HepG2 (cell line): ENCODE data around the gene SUOX. TPM values are rescaled to one million over a fixed set of nuclear protein-coding genes. Genes with fewer than 3 reads are reported as not detected.

ENCODE experiments used
- ATAC-seq: fragments of 200-7000 bp; cut with Tn5 transposase; 3 replicates; pipeline ENCODE4 v1.9.1; 2020; ENCODE audit warnings: mild to moderate bottlenecking, moderate library complexity
- BruUV-seq: library from RNA; stranded (reverse); fragments of 400-500 nt; replicated peaks from 2 replicates; lab custom pipeline; 2021; lab: Mats Ljungman, UMichigan
- CTCF ChIA-PET: fragments of 300-600 bp; formaldehyde crosslinking; extraction: SDS; loops from one replicate; lab custom pipeline; 2021; ENCODE audit warnings: low total read pairs, inconsistent platforms, low intra/inter-chr PET ratio; lab: Yijun Ruan, JAX
- POLR2A ChIA-PET: fragments of 350-600 bp; sonication (Branson Sonifier 250); formaldehyde crosslinking; loops from one replicate; lab custom pipeline; 2020; ENCODE audit warnings: antibody characterized with exemption, inconsistent platforms; lab: Yijun Ruan, JAX
- DNase-seq: peaks from one replicate; pipeline ENCODE4 v3.0.0-alpha.2; 2015; ENCODE audit warnings: low spot score
- FAIRE-seq: peaks from 3 replicates; lab custom pipeline; 2011; peaks lifted over from hg19 to GRCh38; lab: Jason Lieb, UNC
- H2AFZ ChIP-seq: one replicate; pipeline ENCODE4 v1.6.1; 2011; ENCODE audit warnings: low read length, inconsistent platforms
- H3K27ac ChIP-seq: fragments of 300-600 bp; 3 replicates; pipeline ENCODE4 v1.8.0; 2011; ENCODE audit warnings: mixed run types, mild to moderate bottlenecking, mixed read lengths, low read length, inconsistent platforms; ENCODE audit not compliant: insufficient read depth; ENCODE audit errors: extremely low read length
- H3K27me3 ChIP-seq, 2 experiments: fragments of 200-600 bp in 1 of 2; 2 replicates in 1 of 2; 3 replicates in 1 of 2; pipeline versions ENCODE4 v1.6.0 to v1.8.0; 2011; ENCODE audit warnings: low read length in 2 of 2, mild to moderate bottlenecking in 2 of 2, moderate library complexity in 2 of 2, inconsistent platforms in 1 of 2; ENCODE audit not compliant: insufficient read depth in 2 of 2, control insufficient read depth in 1 of 2
- H3K36me3 ChIP-seq, 2 experiments: fragments of 200-600 bp in 1 of 2; replicated peaks in 1 of 2; 2 replicates in 1 of 2; 3 replicates in 1 of 2; pipeline versions ENCODE4 v1.5.1 to v1.8.0; 2011; ENCODE audit warnings: low read length in 2 of 2, inconsistent platforms in 1 of 2; ENCODE audit not compliant: insufficient read depth in 2 of 2, control insufficient read depth in 1 of 2
- H3K4me1 ChIP-seq: 2 replicates; pipeline ENCODE4 v1.5.1; 2012; ENCODE audit warnings: low read length, inconsistent platforms; ENCODE audit not compliant: insufficient read depth
- H3K4me2 ChIP-seq: 2 replicates; pipeline ENCODE4 v1.6.0; 2011; ENCODE audit warnings: low read depth, low read length, inconsistent platforms
- H3K4me3 ChIP-seq, 3 experiments: fragments of 200-600 bp in 1 of 3; sonication (generic), shearing (Covaris generic) in 1 of 3; replicated peaks in 1 of 3; 2 replicates each; pipeline ENCODE4 v1.5.1; 2011 to 2016; ENCODE audit warnings: low read length in 3 of 3, inconsistent platforms in 2 of 3, low read depth in 2 of 3, mild to moderate bottlenecking in 2 of 3, control low read depth in 1 of 3, mixed read lengths in 1 of 3; ENCODE audit not compliant: insufficient read depth in 1 of 3
- H3K79me2 ChIP-seq: one replicate; pipeline ENCODE4 v1.6.1; 2011; ENCODE audit warnings: low read length, inconsistent platforms; ENCODE audit not compliant: insufficient read depth
- H3K9ac ChIP-seq: 2 replicates; pipeline ENCODE4 v1.6.0; 2011; ENCODE audit warnings: mild to moderate bottlenecking, low read depth, low read length, inconsistent platforms; ENCODE audit not compliant: insufficient read depth
- H3K9me3 ChIP-seq: 2 replicates; pipeline ENCODE4 v1.5.1; 2012; ENCODE audit warnings: mild to moderate bottlenecking, low read length
- H4K20me1 ChIP-seq: 2 replicates; pipeline ENCODE4 v1.6.0; 2011; ENCODE audit warnings: inconsistent platforms, mild to moderate bottlenecking, low read length, moderate library complexity; ENCODE audit not compliant: insufficient read depth
- ARNT ChIP-seq: fragments of 450-650 bp; IDR thresholded peaks from 2 replicates; pipeline ENCODE4 v1.6.1; 2017
- CBX1 ChIP-seq: IDR thresholded peaks from one replicate; pipeline ENCODE4 v1.6.1; 2016; ENCODE audit warnings: antibody characterized with exemption, low read depth
- FOXP1 ChIP-seq, 2 experiments: fragments of 450-650 bp in 1 of 2; IDR thresholded peaks; 2 replicates each; pipeline ENCODE4 v1.6.1; 2017 to 2018; ENCODE audit warnings: antibody characterized with exemption in 1 of 2
- NKX3-1 ChIP-seq: sonication (generic); formaldehyde crosslinking; IDR thresholded peaks from 2 replicates; pipeline ENCODE4 v1.5.0; 2020; ENCODE audit warnings: missing genetic modification reagents
- PAX8 ChIP-seq: sonication (generic); formaldehyde crosslinking; IDR thresholded peaks from 2 replicates; pipeline ENCODE4 v1.8.0; 2022; ENCODE audit warnings: mild to moderate bottlenecking, missing genetic modification reagents, borderline replicate concordance
- POLR2AphosphoS5 ChIP-seq: IDR thresholded peaks from 2 replicates; pipeline ENCODE4 v1.6.1; 2012; ENCODE audit warnings: low read depth, low read length
- ZNF329 ChIP-seq: sonication (generic); formaldehyde crosslinking; IDR thresholded peaks from 2 replicates; pipeline ENCODE4 v1.9.0; 2021; ENCODE audit warnings: low read depth, mild to moderate bottlenecking, missing genetic modification reagents
- ZNF629 ChIP-seq: sonication (generic); formaldehyde crosslinking; conservative IDR thresholded peaks from 2 replicates; pipeline ENCODE4 v1.5.0; 2020; ENCODE audit warnings: missing genetic modification reagents
- WGBS: methylation state at CpG from one replicate; pipeline ENCODE4 v1.1.6; 2017; ENCODE audit warnings: low lambda C conversion rate; 5-methylcytosine and 5-hydroxymethylcytosine counted together
- in situ Hi-C: cut with HindIII; loops from 2 replicates; pipeline ENCODE4 v1.10.0; 2017; ENCODE audit warnings: low pct_unique_long_range_greater_than_20kb; ENCODE audit not compliant: extremely low pct_ligation_motif_present
- intact Hi-C: fragments of 100-400 bp; cut with micrococcal nuclease; formaldehyde crosslinking; loops from one replicate; pipeline ENCODE4 v1.10.0; 2022; ENCODE audit not compliant: unreplicated experiment
- polyA plus RNA-seq, 8 experiments: library from polyadenylated mRNA; depleted of rRNA in 3 of 8; stranded (reverse) in 7 of 8; unstranded in 1 of 8; fragments of >200 nt; fragmentation: Illumina TruSeq in 4 of 8; extraction: Trizol in 4 of 8; gene quantifications; 2 replicates each; pipeline versions ENCODE4 v1.2.1 to v1.2.3, GENCODE V29; 2011 to 2016; ENCODE audit warnings: low read depth in 4 of 8, missing spikeins in 1 of 8, mixed read lengths in 1 of 8; ENCODE audit not compliant: insufficient read depth in 1 of 8
- total RNA-seq, 5 experiments: library from RNA; depleted of rRNA; stranded (reverse); fragments of >200 nt; fragmentation: Illumina TruSeq; extraction: Trizol; gene quantifications; 2 replicates each; pipeline ENCODE4 v1.2.3, GENCODE V29; 2016; ENCODE audit warnings: low read depth in 1 of 5
- TF ChIP-seq, protein P1 (sequence below): sonication (generic); formaldehyde crosslinking; IDR thresholded peaks from 2 replicates; pipeline ENCODE4 v1.4.0; 2020; ENCODE audit warnings: mild to moderate bottlenecking, missing genetic modification reagents
- TF ChIP-seq, protein P2 (sequence below): IDR thresholded peaks from 2 replicates; pipeline ENCODE4 v1.6.1; 2016; ENCODE audit warnings: missing biosample characterization, missing genetic modification reagents, low read depth
- TF ChIP-seq, protein P3 (sequence below): sonication (generic); formaldehyde crosslinking; IDR thresholded peaks from 2 replicates; pipeline ENCODE4 v1.4.0; 2020; ENCODE audit warnings: missing genetic modification reagents

SUOX gene
- total and polyA plus RNA-seq, 2 of the 13 experiments (the other 11 are each of a cell fraction or from before 2014, with no cell fraction given), result 23.9 to 25.9 TPM

DNA sequence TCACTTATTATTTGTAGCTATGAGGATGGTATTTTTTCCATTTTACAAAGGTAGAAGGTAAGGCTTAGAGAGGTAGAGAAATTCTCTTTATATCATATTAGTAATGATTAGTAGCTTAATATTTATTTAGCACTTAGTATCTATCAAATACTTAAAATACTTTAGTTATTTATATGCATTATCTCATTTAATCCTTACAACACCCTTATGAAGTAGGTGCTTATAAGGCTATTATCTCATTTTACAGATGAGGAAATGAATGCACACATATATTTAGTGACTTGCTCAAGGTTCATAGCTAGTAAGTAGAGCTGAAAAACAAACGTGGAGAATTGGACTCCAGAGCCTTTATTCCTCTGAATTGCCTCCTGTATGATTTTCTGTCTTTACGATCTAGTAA lies 12.2 kb upstream of the SUOX start:
- WGBS, result 72% methylated on average over 2 of the region's 2 CpGs
- no peaks in the 10 kb centered on the region for H4K20me1 ChIP-seq

More for the DNA sequence above, 12.2 kb upstream of the SUOX start:
- in situ Hi-C loops (no loop called here), intact Hi-C loops (no loop called here)
- TF ChIP-seq ZNF329 (CRISPR knock-in tag) (no peak), PAX8 (CRISPR knock-in tag) (no peak), ARNT (no peak), POLR2AphosphoS5 (no peak), CBX1 (no peak), NKX3-1 (CRISPR knock-in tag) (no peak), ZNF629 (CRISPR knock-in tag) (no peak), FOXP1 (IDR thresholded peaks at IDR 0.05) (no peak), FOXP1 (CRISPR knock-in tag; IDR thresholded peaks at IDR 0.05) (no peak)
- TF ChIP-seq, protein P1, sequence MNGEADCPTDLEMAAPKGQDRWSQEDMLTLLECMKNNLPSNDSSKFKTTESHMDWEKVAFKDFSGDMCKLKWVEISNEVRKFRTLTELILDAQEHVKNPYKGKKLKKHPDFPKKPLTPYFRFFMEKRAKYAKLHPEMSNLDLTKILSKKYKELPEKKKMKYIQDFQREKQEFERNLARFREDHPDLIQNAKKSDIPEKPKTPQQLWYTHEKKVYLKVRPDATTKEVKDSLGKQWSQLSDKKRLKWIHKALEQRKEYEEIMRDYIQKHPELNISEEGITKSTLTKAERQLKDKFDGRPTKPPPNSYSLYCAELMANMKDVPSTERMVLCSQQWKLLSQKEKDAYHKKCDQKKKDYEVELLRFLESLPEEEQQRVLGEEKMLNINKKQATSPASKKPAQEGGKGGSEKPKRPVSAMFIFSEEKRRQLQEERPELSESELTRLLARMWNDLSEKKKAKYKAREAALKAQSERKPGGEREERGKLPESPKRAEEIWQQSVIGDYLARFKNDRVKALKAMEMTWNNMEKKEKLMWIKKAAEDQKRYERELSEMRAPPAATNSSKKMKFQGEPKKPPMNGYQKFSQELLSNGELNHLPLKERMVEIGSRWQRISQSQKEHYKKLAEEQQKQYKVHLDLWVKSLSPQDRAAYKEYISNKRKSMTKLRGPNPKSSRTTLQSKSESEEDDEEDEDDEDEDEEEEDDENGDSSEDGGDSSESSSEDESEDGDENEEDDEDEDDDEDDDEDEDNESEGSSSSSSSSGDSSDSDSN (CRISPR knock-in tag), result no peak
- TF ChIP-seq, protein P2, sequence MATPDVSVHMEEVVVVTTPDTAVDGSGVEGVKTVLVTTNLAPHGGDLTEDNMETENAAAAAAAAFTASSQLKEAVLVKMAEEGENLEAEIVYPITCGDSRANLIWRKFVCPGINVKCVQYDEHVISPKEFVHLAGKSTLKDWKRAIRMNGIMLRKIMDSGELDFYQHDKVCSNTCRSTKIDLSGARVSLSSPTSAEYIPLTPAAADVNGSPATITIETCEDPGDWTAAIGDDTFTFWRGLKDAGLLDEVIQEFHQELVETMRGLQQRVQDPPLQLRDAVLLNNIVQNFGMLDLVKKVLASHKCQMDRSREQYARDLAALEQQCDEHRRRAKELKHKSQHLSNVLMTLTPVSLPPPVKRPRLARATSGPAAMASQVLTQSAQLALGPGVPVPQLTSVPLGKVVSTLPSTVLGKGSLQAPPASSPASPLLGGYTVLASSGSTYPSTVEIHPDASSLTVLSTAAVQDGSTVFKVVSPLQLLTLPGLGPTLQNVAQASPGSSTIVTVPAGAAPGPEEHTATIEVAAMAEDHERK (CRISPR knock-in tag), result no peak
- TF ChIP-seq, protein P3, sequence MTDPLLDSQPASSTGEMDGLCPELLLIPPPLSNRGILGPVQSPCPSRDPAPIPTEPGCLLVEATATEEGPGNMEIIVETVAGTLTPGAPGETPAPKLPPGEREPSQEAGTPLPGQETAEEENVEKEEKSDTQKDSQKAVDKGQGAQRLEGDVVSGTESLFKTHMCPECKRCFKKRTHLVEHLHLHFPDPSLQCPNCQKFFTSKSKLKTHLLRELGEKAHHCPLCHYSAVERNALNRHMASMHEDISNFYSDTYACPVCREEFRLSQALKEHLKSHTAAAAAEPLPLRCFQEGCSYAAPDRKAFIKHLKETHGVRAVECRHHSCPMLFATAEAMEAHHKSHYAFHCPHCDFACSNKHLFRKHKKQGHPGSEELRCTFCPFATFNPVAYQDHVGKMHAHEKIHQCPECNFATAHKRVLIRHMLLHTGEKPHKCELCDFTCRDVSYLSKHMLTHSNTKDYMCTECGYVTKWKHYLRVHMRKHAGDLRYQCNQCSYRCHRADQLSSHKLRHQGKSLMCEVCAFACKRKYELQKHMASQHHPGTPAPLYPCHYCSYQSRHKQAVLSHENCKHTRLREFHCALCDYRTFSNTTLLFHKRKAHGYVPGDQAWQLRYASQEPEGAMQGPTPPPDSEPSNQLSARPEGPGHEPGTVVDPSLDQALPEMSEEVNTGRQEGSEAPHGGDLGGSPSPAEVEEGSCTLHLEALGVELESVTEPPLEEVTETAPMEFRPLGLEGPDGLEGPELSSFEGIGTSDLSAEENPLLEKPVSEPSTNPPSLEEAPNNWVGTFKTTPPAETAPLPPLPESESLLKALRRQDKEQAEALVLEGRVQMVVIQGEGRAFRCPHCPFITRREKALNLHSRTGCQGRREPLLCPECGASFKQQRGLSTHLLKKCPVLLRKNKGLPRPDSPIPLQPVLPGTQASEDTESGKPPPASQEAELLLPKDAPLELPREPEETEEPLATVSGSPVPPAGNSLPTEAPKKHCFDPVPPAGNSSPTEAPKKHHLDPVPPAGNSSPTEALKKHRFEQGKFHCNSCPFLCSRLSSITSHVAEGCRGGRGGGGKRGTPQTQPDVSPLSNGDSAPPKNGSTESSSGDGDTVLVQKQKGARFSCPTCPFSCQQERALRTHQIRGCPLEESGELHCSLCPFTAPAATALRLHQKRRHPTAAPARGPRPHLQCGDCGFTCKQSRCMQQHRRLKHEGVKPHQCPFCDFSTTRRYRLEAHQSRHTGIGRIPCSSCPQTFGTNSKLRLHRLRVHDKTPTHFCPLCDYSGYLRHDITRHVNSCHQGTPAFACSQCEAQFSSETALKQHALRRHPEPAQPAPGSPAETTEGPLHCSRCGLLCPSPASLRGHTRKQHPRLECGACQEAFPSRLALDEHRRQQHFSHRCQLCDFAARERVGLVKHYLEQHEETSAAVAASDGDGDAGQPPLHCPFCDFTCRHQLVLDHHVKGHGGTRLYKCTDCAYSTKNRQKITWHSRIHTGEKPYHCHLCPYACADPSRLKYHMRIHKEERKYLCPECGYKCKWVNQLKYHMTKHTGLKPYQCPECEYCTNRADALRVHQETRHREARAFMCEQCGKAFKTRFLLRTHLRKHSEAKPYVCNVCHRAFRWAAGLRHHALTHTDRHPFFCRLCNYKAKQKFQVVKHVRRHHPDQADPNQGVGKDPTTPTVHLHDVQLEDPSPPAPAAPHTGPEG (CRISPR knock-in tag), result no peak
- BruUV-seq, result no TSS peak
- DNase-seq (no peak), FAIRE-seq (no peak), ATAC-seq (no peak)
- no peak overlapping the region for H3K4me3 ChIP-seq
- H3K4me2 ChIP-seq, result no peak overlapping the region
- no peak overlapping the region for H3K9ac ChIP-seq
- no peaks in the 10 kb centered on the region for H3K79me2 ChIP-seq
- no peaks in the 10 kb centered on the region for H3K27me3 ChIP-seq
- no peak overlapping the region for H3K27ac ChIP-seq
- ChIA-PET CTCF (no interaction called here), POLR2A (interaction anchor here (0.7 to 5.6 kb wide), 5 partner anchors 11 to 99 kb away, joined by 3 to 45 read pairs (median 4); partner anchors contain the start of genes RAB5B and SUOX)
- no peaks in the 10 kb centered on the region for H3K4me1 ChIP-seq
- H2AFZ ChIP-seq, result no peak overlapping the region
- H3K9me3 ChIP-seq, result no peaks in the 10 kb centered on the region
- peaks cover 4 to 26% of the 10 kb centered on the region in 2 experiments; a peak in 4 of 5 replicates for H3K36me3 ChIP-seq
